ENCODE data around the gene ICOS. TPM values are rescaled to one million over a fixed set of nuclear protein-coding genes. Genes with fewer than 3 reads are reported as not detected.

The ICOS gene
- total and polyA plus RNA-seq, 12 donors, result 0.07 to 0.51 (median 0.21) TPM; not detected in 6

DNA sequence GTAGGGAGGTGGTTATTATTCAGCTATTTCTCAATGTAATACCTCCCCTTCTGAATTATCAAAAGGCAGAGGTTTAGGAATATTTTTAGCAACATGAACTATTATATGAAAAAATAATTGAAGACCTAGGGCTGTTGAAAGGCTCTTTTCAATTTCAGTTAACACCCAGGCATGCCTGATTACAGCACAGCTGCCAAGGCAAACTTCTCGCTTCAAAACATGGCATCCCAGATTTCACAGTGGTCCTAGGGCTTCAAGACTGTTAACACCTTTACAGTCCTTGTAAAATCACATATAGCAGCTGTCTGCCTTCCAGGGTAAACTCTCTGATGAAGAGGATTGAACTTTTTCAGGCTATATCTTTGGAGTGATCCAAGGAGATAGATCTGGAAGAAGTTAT, 45.8 kb upstream of the ICOS start:
- no peaks in the 10 kb centered on the region for H3K4me1 ChIP-seq (replicated peaks in 1 of 2)

GRCh38 chr2:203891474-203891873, 45.1 kb upstream of the ICOS start:
- 70 to 93% (median 82%) methylated on average over 2 of the region's 2 CpGs for WGBS, 4 donors
- intact Hi-C loops (cut with DNase I), result no loop called here
- DNase-seq, result peak in 4 of 7 donors; percentile 28 to 61 (median 42)

More for the DNA sequence above, 45.8 kb upstream of the ICOS start:
- Histone ChIP-seq H3K4me3 (no peak overlapping the region), H3K36me3 (replicated peaks in 1 of 2) (no peaks in the 10 kb centered on the region), H3K9me3 (replicated peaks in 1 of 3) (no peaks in the 10 kb centered on the region), H3K27ac (no peak overlapping the region), H3K27me3 (no peaks in the 10 kb centered on the region)
- WGBS, 4 donors, result 75 to 94% (median 82%) methylated on average over 1 of the region's 1 CpG
- no peak for DNase-seq
- TF ChIP-seq, protein P1, sequence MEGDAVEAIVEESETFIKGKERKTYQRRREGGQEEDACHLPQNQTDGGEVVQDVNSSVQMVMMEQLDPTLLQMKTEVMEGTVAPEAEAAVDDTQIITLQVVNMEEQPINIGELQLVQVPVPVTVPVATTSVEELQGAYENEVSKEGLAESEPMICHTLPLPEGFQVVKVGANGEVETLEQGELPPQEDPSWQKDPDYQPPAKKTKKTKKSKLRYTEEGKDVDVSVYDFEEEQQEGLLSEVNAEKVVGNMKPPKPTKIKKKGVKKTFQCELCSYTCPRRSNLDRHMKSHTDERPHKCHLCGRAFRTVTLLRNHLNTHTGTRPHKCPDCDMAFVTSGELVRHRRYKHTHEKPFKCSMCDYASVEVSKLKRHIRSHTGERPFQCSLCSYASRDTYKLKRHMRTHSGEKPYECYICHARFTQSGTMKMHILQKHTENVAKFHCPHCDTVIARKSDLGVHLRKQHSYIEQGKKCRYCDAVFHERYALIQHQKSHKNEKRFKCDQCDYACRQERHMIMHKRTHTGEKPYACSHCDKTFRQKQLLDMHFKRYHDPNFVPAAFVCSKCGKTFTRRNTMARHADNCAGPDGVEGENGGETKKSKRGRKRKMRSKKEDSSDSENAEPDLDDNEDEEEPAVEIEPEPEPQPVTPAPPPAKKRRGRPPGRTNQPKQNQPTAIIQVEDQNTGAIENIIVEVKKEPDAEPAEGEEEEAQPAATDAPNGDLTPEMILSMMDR (IDR thresholded peaks at IDR 0.05), result no peak
- TF ChIP-seq POLR2A (IDR thresholded peaks at IDR 0.05), result no peak
- intact Hi-C loops (cut with DNase I), result no loop called here

DNA sequence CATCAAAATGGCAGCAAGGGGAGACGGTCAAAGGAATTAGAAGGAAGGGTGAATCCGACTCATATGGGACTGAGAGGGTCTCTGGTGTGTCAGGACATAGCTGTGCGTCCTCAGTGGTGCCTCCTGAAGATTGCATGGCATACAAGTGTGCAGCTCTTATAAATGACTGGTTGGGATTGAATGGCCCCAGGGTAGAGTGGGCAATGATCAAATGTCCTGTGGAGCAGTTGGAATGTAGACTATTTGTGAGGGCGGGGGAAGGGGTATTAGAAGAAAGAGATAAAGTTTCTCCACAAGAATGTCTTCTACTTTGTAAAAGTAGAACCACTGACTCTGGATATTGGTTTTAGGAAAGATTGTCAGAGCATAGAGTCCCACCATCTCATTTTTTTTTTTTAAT, 44.4 kb upstream of the ICOS start:
- Histone ChIP-seq H3K4me3 (no peak overlapping the region), H3K36me3 (replicated peaks in 1 of 2) (no peaks in the 10 kb centered on the region), H3K9me3 (replicated peaks in 1 of 3) (no peaks in the 10 kb centered on the region), H3K27ac (no peak overlapping the region), H3K27me3 (no peaks in the 10 kb centered on the region), H3K4me1 (replicated peaks in 1 of 2) (no peaks in the 10 kb centered on the region)
- intact Hi-C loops (cut with DNase I), result no loop called here
- WGBS, 4 donors, result 68 to 82% (median 79%) methylated on average over 4 of the region's 4 CpGs
- TF ChIP-seq, protein P1 (IDR thresholded peaks at IDR 0.05), result no peak
- no peak for TF ChIP-seq POLR2A (IDR thresholded peaks at IDR 0.05)
- no peak for DNase-seq

More at GRCh38 chr2:203891474-203891873, 45.1 kb upstream of the ICOS start:
- Histone ChIP-seq H3K9me3 (replicated peaks in 1 of 3) (no peaks in the 10 kb centered on the region), H3K4me3 (no peak overlapping the region), H3K36me3 (replicated peaks in 1 of 2) (no peaks in the 10 kb centered on the region), H3K4me1 (replicated peaks in 1 of 2) (no peaks in the 10 kb centered on the region), H3K27me3 (no peaks in the 10 kb centered on the region), H3K27ac (no peak overlapping the region)
- TF ChIP-seq, protein P1 (IDR thresholded peaks at IDR 0.05), result no peak
- no peak for TF ChIP-seq POLR2A (IDR thresholded peaks at IDR 0.05)

DNA sequence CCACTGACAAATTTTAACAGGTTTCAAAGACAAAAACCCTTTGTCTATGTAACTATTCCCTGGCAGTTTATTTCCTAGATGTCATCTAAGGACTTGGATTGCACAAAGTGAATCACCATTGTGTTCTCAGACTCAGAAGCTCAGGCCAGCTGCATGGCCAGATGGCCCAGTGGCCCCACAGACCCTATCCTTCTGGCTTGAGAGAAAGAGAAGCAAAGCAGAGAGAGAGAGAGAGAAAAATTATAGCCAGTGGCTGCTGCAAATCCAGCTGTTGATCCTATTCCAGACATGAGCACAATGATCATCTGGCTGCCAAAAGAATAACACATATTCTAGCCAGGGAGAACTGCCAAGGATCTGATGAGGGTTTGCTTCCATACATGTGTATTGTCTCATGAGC, 43.2 kb upstream of the ICOS start:
- no peak for TF ChIP-seq POLR2A (IDR thresholded peaks at IDR 0.05)
- TF ChIP-seq, protein P1 (IDR thresholded peaks at IDR 0.05), result no peak

More for the DNA sequence above, 43.2 kb upstream of the ICOS start:
- H3K9me3 ChIP-seq (replicated peaks in 1 of 3), result no peaks in the 10 kb centered on the region
- H3K27me3 ChIP-seq, result no peaks in the 10 kb centered on the region
- H3K36me3 ChIP-seq (replicated peaks in 1 of 2), result no peaks in the 10 kb centered on the region
- intact Hi-C loops (cut with DNase I), result no loop called here
- H3K4me3 ChIP-seq, result no peak overlapping the region
- no peaks in the 10 kb centered on the region for H3K4me1 ChIP-seq (replicated peaks in 1 of 2)
- no peak for DNase-seq
- H3K27ac ChIP-seq, result no peak overlapping the region
